Measurements from ENCODE around the gene SPATA17. TPM values are rescaled to one million over a fixed set of nuclear protein-coding genes. Genes with fewer than 3 reads are reported as not detected.

SPATA17 gene
- total and polyA plus RNA-seq, 10 of the 15 experiments (the other 5 are each of a cell fraction or from before 2014, with no cell fraction given): 0.08 to 0.27 (median 0.11) TPM; not detected in 6

DNA sequence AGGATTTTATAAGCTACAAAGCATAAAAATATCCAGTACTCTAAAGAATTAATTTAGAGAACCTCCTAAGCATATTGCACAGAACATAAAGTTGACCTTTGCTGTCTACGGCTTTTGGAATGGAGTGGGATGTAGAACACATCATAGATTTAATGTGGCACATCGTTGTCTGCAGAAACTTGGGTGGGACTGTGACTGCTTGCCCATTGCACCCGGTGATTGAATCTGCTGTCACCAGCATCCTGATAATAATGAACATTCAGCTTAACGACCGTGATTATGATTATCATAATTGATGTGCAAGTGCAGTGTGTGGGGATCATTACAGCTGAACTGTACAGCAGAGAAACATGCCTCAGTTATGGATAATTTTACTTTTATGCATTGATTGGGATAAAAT lies 181.9 kb downstream of the SPATA17 start:
- in situ Hi-C loops (cut with MboI) (no loop called here), intact Hi-C loops (cut with micrococcal nuclease; ENCODE audit: unreplicated experiment) (no loop called here)
- no TSS peak for BruUV-seq (replicated peaks)
- no peak for TF ChIP-seq NFYA (IDR thresholded peaks at IDR 0.05; ENCODE audit: borderline replicate concordance, low read depth, low read length)
- no peak for TF ChIP-seq PRDM15 (CRISPR knock-in tag; IDR thresholded peaks at IDR 0.05)
- TF ChIP-seq, protein P1, sequence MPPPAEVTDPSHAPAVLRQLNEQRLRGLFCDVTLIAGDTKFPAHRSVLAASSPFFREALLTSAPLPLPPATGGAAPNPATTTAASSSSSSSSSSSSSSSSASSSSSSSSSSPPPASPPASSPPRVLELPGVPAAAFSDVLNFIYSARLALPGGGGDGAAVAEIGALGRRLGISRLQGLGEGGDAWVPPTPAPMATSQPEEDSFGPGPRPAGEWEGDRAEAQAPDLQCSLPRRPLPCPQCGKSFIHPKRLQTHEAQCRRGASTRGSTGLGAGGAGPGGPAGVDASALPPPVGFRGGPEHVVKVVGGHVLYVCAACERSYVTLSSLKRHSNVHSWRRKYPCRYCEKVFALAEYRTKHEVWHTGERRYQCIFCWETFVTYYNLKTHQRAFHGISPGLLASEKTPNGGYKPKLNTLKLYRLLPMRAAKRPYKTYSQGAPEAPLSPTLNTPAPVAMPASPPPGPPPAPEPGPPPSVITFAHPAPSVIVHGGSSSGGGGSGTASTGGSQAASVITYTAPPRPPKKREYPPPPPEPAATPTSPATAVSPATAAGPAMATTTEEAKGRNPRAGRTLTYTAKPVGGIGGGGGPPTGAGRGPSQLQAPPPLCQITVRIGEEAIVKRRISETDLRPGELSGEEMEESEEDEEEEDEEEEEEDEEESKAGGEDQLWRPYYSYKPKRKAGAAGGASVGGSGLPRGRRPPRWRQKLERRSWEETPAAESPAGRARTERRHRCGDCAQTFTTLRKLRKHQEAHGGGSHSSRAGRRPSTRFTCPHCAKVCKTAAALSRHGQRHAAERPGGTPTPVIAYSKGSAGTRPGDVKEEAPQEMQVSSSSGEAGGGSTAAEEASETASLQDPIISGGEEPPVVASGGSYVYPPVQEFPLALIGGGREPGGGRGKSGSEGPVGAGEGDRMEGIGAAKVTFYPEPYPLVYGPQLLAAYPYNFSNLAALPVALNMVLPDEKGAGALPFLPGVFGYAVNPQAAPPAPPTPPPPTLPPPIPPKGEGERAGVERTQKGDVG (CRISPR knock-in tag; IDR thresholded peaks at IDR 0.05): no peak
- TF ChIP-seq, protein P2, sequence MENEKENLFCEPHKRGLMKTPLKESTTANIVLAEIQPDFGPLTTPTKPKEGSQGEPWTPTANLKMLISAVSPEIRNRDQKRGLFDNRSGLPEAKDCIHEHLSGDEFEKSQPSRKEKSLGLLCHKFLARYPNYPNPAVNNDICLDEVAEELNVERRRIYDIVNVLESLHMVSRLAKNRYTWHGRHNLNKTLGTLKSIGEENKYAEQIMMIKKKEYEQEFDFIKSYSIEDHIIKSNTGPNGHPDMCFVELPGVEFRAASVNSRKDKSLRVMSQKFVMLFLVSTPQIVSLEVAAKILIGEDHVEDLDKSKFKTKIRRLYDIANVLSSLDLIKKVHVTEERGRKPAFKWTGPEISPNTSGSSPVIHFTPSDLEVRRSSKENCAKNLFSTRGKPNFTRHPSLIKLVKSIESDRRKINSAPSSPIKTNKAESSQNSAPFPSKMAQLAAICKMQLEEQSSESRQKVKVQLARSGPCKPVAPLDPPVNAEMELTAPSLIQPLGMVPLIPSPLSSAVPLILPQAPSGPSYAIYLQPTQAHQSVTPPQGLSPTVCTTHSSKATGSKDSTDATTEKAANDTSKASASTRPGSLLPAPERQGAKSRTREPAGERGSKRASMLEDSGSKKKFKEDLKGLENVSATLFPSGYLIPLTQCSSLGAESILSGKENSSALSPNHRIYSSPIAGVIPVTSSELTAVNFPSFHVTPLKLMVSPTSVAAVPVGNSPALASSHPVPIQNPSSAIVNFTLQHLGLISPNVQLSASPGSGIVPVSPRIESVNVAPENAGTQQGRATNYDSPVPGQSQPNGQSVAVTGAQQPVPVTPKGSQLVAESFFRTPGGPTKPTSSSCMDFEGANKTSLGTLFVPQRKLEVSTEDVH (IDR thresholded peaks at IDR 0.05; ENCODE audit: low read depth, partially characterized antibody): no peak
- no peak for TF ChIP-seq ATF3 (IDR thresholded peaks at IDR 0.05; ENCODE audit: borderline replicate concordance, extremely low read depth, low read depth, low read length)
- Histone ChIP-seq H2AFZ (ENCODE audit: control insufficient read depth, low read depth, low read length) (no peak overlapping the region), H3K4me1 (ENCODE audit: control insufficient read depth, insufficient read depth, low read length) (no peaks in the 10 kb centered on the region), H3K27ac (ENCODE audit: control insufficient read depth, insufficient read depth) (no peak overlapping the region), H3K27me3 (replicated peaks in 1 of 2; ENCODE audit: control insufficient read depth in 2 of 2, insufficient read depth in 2 of 2, low read length in 1 of 2) (no peaks in the 10 kb centered on the region), H4K20me1 (ENCODE audit: control insufficient read depth, insufficient read depth) (no peaks in the 10 kb centered on the region), H3K4me3 (no peak overlapping the region), H3K9me3 (replicated peaks; ENCODE audit: control insufficient read depth, insufficient read depth, low read length) (no peaks in the 10 kb centered on the region), H3K79me2 (ENCODE audit: control insufficient read depth, insufficient read depth, low read length) (no peaks in the 10 kb centered on the region), H3K36me3 (ENCODE audit: control insufficient read depth in 2 of 2, insufficient read depth in 2 of 2, low read length in 1 of 2) (no peaks in the 10 kb centered on the region), H3K4me2 (ENCODE audit: control insufficient read depth, insufficient read depth) (no peak overlapping the region), H3K9ac (ENCODE audit: control insufficient read depth, insufficient read depth, low read length) (no peak overlapping the region)
- ChIA-PET CTCF (no interaction called here), POLR2A (no interaction called here), SMC1A (ENCODE audit: uncharacterized antibody, unreplicated experiment) (no interaction called here), RAD21 (ENCODE audit: unreplicated experiment) (no interaction called here)
- FAIRE-seq (no peak), ATAC-seq (no peak), DNase-seq (ENCODE audit: low read depth, low spot score) (no peak)
- 30% methylated on average over 5 of the region's 5 CpGs for WGBS (ENCODE audit: insufficient coverage, insufficient replicate concordance, low lambda C conversion rate, missing lambda C conversion rate)

Measured in GM12878 (cell line).